Measurements from ENCODE around the gene TOR1B.

DNA sequence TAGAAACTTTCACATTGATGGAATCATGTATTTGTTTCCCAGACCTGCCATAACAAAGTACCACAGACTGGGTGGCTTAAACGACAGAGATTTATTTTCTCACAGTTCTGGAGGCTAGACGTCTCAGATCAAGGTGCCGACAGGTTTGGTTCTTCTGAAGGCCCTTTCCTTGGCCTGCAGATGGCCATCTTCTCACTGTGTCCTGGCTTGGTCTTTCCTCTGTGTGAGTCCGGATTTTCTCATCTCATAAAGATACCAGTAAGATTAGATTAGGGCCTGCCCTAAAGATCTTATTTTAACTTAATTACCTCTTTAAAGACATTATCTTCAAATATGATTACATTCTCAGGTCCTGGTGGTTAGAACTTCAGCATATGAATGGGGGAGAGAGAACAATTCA, 38.1 kb downstream of the TOR1B start:
- TF ChIP-seq CTCF (IDR thresholded peaks at IDR 0.05; ENCODE audit: low read depth, low read length) (no peak), EZH2phosphoT487 (IDR thresholded peaks at IDR 0.05; ENCODE audit: low read depth) (no peak)
